GM21576 (cell line): ENCODE measurements around the gene RFTN1.

Experiments
- ATAC-seq: cut with Tn5 transposase; IDR thresholded peaks from one replicate; pipeline ENCODE4 v1.9.1; 2021; ENCODE audit warnings: mild to moderate bottlenecking, moderate library complexity; ENCODE audit not compliant: unreplicated experiment

The RFTN1 gene

GRCh38 chr3:16509721-16510619 is 3.5 kb downstream of the RFTN1 start:
- ATAC-seq = no peak

- ATAC-seq = no peak
Measured at GRCh38 chr3:16508591-16508995, 4.9 kb downstream of the RFTN1 start.

GRCh38 chr3:16508243-16508578 is 5.3 kb downstream of the RFTN1 start:
- ATAC-seq = no peak

GRCh38 chr3:16507578-16508242 is 5.8 kb downstream of the RFTN1 start:
- no peak for ATAC-seq

GRCh38 chr3:16506884-16507577 is 6.5 kb downstream of the RFTN1 start:
- ATAC-seq = no peak

GRCh38 chr3:16506451-16506850 is 7.0 kb downstream of the RFTN1 start:
- no peak for ATAC-seq

- ATAC-seq = no peak
Measured at GRCh38 chr3:16504692-16505091, 8.8 kb downstream of the RFTN1 start.

GRCh38 chr3:16504242-16504641 is 9.3 kb downstream of the RFTN1 start:
- ATAC-seq = peak; percentile 90

- ATAC-seq = no peak
Measured at GRCh38 chr3:16503191-16503776, 10.2 kb downstream of the RFTN1 start.

GRCh38 chr3:16502347-16502908 is 11.1 kb downstream of the RFTN1 start:
- no peak for ATAC-seq

- ATAC-seq = no peak
Measured at GRCh38 chr3:16501376-16501775, 12.1 kb downstream of the RFTN1 start.

- no peak for ATAC-seq
Measured at GRCh38 chr3:16500911-16501310, 12.6 kb downstream of the RFTN1 start.

GRCh38 chr3:16500093-16500492 is 13.4 kb downstream of the RFTN1 start:
- no peak for ATAC-seq

GRCh38 chr3:16499351-16499750 is 14.1 kb downstream of the RFTN1 start:
- no peak for ATAC-seq

GRCh38 chr3:16498130-16498890 is 15.2 kb downstream of the RFTN1 start:
- no peak for ATAC-seq

GRCh38 chr3:16496408-16497222 is 16.9 kb downstream of the RFTN1 start:
- ATAC-seq = peak; percentile 49

- ATAC-seq = peak; percentile 25
Measured at GRCh38 chr3:16496008-16496407, 17.5 kb downstream of the RFTN1 start.

- no peak for ATAC-seq
Measured at GRCh38 chr3:16494814-16495431, 18.6 kb downstream of the RFTN1 start.

- no peak for ATAC-seq
Measured at GRCh38 chr3:16494094-16494493, 19.4 kb downstream of the RFTN1 start.
